B cell (primary cell): ENCODE measurements around the gene AMZ1. TPM values are rescaled to one million over a fixed set of nuclear protein-coding genes. Genes with fewer than 3 reads are reported as not detected.
"Not testable (repeated sequence)": the region's sequence is repeated elsewhere in the genome, so short reads cannot be mapped to it uniquely, and the experiment has no call there.

Experiments
- ATAC-seq: fragments of 200-7000 bp; cut with Tn5 transposase; one replicate; pipeline ENCODE4 v1.10.0; 2021; ENCODE audit warnings: low read depth, mild to moderate bottlenecking, moderate number of reproducible peaks, moderate library complexity
- CTCF ChIA-PET: fragments of 350-600 bp; sonication (Branson Sonifier 250); formaldehyde crosslinking; loops from one replicate; lab custom pipeline; 2021; ENCODE audit warnings: antibody characterized with exemption, inconsistent platforms; lab: Charles Lee
- POLR2A ChIA-PET: fragments of 350-600 bp; sonication (Branson Sonifier 250); formaldehyde crosslinking; loops from one replicate; lab custom pipeline; 2021; ENCODE audit warnings: antibody characterized with exemption; lab: Charles Lee
- DNase-seq: peaks from one replicate; pipeline ENCODE4 v3.0.0; 2013
- H2AFZ ChIP-seq: 2 replicates; pipeline ENCODE4 v1.6.1; 2012; ENCODE audit warnings: mild to moderate bottlenecking, low read depth, low read length; ENCODE audit not compliant: insufficient read depth, poor library complexity, severe bottlenecking
- H3K27ac ChIP-seq, 2 donors: 1 replicate in 1 of 2; 2 replicates in 1 of 2; pipeline ENCODE4 v1.5.1; 2012 to 2013; ENCODE audit warnings: low read length in 2 of 2, mild to moderate bottlenecking in 2 of 2, moderate library complexity in 1 of 2
- H3K27me3 ChIP-seq, 4 experiments: fragments of 200-600 bp in 1 of 4; sonication (generic) in 1 of 4; replicated peaks in 1 of 4; 1 replicate in 2 of 4; 2 replicates in 2 of 4; pipeline versions ENCODE4 v1.6.1 to v1.7.0; 2013 to 2016; ENCODE audit warnings: low read length in 3 of 4, mild to moderate bottlenecking in 2 of 4, mixed read lengths in 1 of 4, moderate library complexity in 1 of 4; ENCODE audit not compliant: insufficient read depth in 4 of 4, control insufficient read depth in 3 of 4; ENCODE audit errors: control extremely low read depth in 1 of 4
- H3K36me3 ChIP-seq, 2 experiments: replicated peaks in 1 of 2; 1 replicate in 1 of 2; 2 replicates in 1 of 2; pipeline versions ENCODE4 v1.6.1 to v1.7.1; 2013; ENCODE audit warnings: low read length in 1 of 2; ENCODE audit not compliant: insufficient read depth in 2 of 2, control insufficient read depth in 1 of 2; ENCODE audit errors: control extremely low read depth in 1 of 2, extremely low read depth in 1 of 2
- H3K4me1 ChIP-seq, 2 donors: fragments of 200-600 bp in 1 of 2; sonication (generic) in 1 of 2; 1 replicate in 1 of 2; 2 replicates in 1 of 2; pipeline versions ENCODE4 v1.5.1 to v1.6.1; 2013 to 2017; ENCODE audit warnings: low read length in 2 of 2; ENCODE audit not compliant: control insufficient read depth in 2 of 2, insufficient read depth in 2 of 2
- H3K4me2 ChIP-seq: replicated peaks from 2 replicates; pipeline ENCODE3; 2012; ENCODE audit warnings: mild to moderate bottlenecking, low read depth, low read length; ENCODE audit not compliant: poor library complexity, severe bottlenecking
- H3K4me3 ChIP-seq, 5 experiments: fragments of 200-600 bp in 1 of 5; sonication (generic) in 1 of 5; 1 replicate in 3 of 5; 2 replicates in 2 of 5; pipeline versions ENCODE4 v1.5.1 to v1.7.0; 2011 to 2016; ENCODE audit warnings: low read length in 4 of 5, mild to moderate bottlenecking in 4 of 5, low read depth in 2 of 5, control low read depth in 1 of 5, moderate library complexity in 1 of 5; ENCODE audit not compliant: insufficient read depth in 1 of 5; ENCODE audit errors: control extremely low read depth in 1 of 5, extremely low read depth in 1 of 5
- H3K79me2 ChIP-seq: fragments of 200-600 bp; sonication (generic); one replicate; pipeline ENCODE4 v1.6.0; 2016; ENCODE audit warnings: low read length; ENCODE audit not compliant: control insufficient read depth, insufficient read depth
- H3K9ac ChIP-seq: fragments of 200-600 bp; sonication (generic); 2 replicates; pipeline ENCODE4 v1.6.1; 2017; ENCODE audit warnings: mild to moderate bottlenecking, low read length, moderate library complexity
- H3K9me3 ChIP-seq, 3 donors: one replicate each; pipeline versions ENCODE4 v1.6.1 to v1.7.1; 2013; ENCODE audit warnings: low read length in 2 of 3; ENCODE audit not compliant: control insufficient read depth in 2 of 3, insufficient read depth in 1 of 3; ENCODE audit errors: control extremely low read depth in 1 of 3
- H4K20me1 ChIP-seq: 2 replicates; pipeline ENCODE4 v1.6.0; 2012; ENCODE audit warnings: mild to moderate bottlenecking, low read length; ENCODE audit not compliant: insufficient read depth, control insufficient read depth, poor library complexity, severe bottlenecking
- H3K27ac Mint-ChIP-seq: one replicate; pipeline ENCODE4 v1.8.0; 2021; ENCODE audit warnings: mixed read lengths
- H3K27me3 Mint-ChIP-seq: one replicate; pipeline ENCODE4 v1.8.0; 2021; ENCODE audit warnings: mixed read lengths
- H3K4me1 Mint-ChIP-seq: one replicate; pipeline ENCODE4 v1.8.0; 2021; ENCODE audit warnings: mixed read lengths
- H3K4me3 Mint-ChIP-seq: one replicate; pipeline ENCODE4 v1.8.0; 2021; ENCODE audit warnings: mixed read lengths
- H3K9me3 Mint-ChIP-seq: one replicate; pipeline ENCODE4 v1.8.0; 2022; ENCODE audit warnings: mixed read lengths; ENCODE audit not compliant: insufficient read depth
- CTCF ChIP-seq: fragments of 200-600 bp; IDR thresholded peaks from one replicate; pipeline ENCODE4 v1.8.0; 2022; ENCODE audit warnings: antibody characterized with exemption, mild to moderate bottlenecking
- EZH2 ChIP-seq: IDR thresholded peaks from 2 replicates; pipeline ENCODE4 v1.6.1; 2012; ENCODE audit warnings: borderline replicate concordance, low read depth, mild to moderate bottlenecking, moderate library complexity, low read length; ENCODE audit not compliant: insufficient read depth, poor library complexity, severe bottlenecking
- WGBS: methylation state at CpG from one replicate; pipeline ENCODE4 v1.1.5; 2013; ENCODE audit warnings: missing lambda C conversion rate; ENCODE audit not compliant: insufficient coverage; 5-methylcytosine and 5-hydroxymethylcytosine counted together
- intact Hi-C: fragments of 100-400 bp; cut with micrococcal nuclease; formaldehyde crosslinking; loops from one replicate; pipeline ENCODE4 v1.10.0; 2022
- polyA plus RNA-seq: library from polyadenylated mRNA; depleted of rRNA; stranded (reverse); fragments of >200 nt; gene quantifications from 2 replicates; pipeline ENCODE4 v1.2.3, GENCODE V29; 2012
- total RNA-seq, 2 donors: library from RNA; stranded (reverse); fragments of 120-200 nt in 1 of 2; gene quantifications; 1 replicate in 1 of 2; 2 replicates in 1 of 2; pipeline versions ENCODE4 v1.2.3 to v1.2.4, GENCODE V29; 2013 to 2022

The AMZ1 gene
- total and polyA plus RNA-seq, 2 donors (not counting 1 experiment from before 2014, with no cell fraction given): 0.73 to 13.2 TPM

GRCh38 chr7:2738766-2739549 lies 51.0 kb downstream of the AMZ1 start:
- H3K4me3 Mint-ChIP-seq: no peak overlapping the region
- no peaks in the 10 kb centered on the region for H3K27me3 Mint-ChIP-seq
- Histone ChIP-seq H3K4me1 (peaks cover 40 to 61% of the 10 kb centered on the region in 2 donors), H3K36me3 (peaks cover 0 to 15% of the 10 kb centered on the region in 2 experiments), H3K79me2 (peaks cover 30% of the 10 kb centered on the region), H2AFZ (no peak overlapping the region), H3K4me3 (no peak overlapping the region), H3K27ac (no peak overlapping the region), H3K27me3 (no peaks in the 10 kb centered on the region), H3K4me2 (no peak overlapping the region), H3K9me3 (no peaks in the 10 kb centered on the region), H3K9ac (no peak overlapping the region), H4K20me1 (peaks cover 50% of the 10 kb centered on the region)
- ATAC-seq (no peak), DNase-seq (no peak)
- ChIA-PET POLR2A (no interaction called here), CTCF (interaction anchor here (0.7 to 2.7 kb wide), 2 partner anchors 28 to 288 kb away, joined by 3 to 15 read pairs; no protein-coding TSS in a partner anchor)
- TF ChIP-seq EZH2: no peak
- TF ChIP-seq CTCF: no peak
- no peaks in the 10 kb centered on the region for H3K9me3 Mint-ChIP-seq
- intact Hi-C loops: no loop called here
- no peak overlapping the region for H3K27ac Mint-ChIP-seq
- peaks cover 64% of the 10 kb centered on the region for H3K4me1 Mint-ChIP-seq
- 87% methylated on average over 11 of the region's 19 CpGs for WGBS

- ATAC-seq, DNase-seq, H2AFZ ChIP-seq, H3K9ac ChIP-seq, POLR2A ChIA-PET, H3K9me3 ChIP-seq, H3K27me3 Mint-ChIP-seq, H3K27ac Mint-ChIP-seq, H3K4me2 ChIP-seq, H3K4me3 Mint-ChIP-seq, intact Hi-C loops, H3K27ac ChIP-seq, H3K27me3 ChIP-seq, H3K4me3 ChIP-seq, H3K9me3 Mint-ChIP-seq: not testable (repeated sequence)
- H3K36me3 ChIP-seq: peaks cover 0 to 15% of the 10 kb centered on the region in 2 experiments
- H3K4me1 ChIP-seq: peaks cover 4 to 16% of the 10 kb centered on the region in 2 donors
- CTCF ChIA-PET: interaction anchor here (0.6 kb wide), 1 partner anchor 10 kb away, joined by 3 read pairs; no protein-coding TSS in a partner anchor
- peaks cover 19% of the 10 kb centered on the region for H3K79me2 ChIP-seq
- peaks cover 24% of the 10 kb centered on the region for H4K20me1 ChIP-seq
- 98% methylated on average over 19 of the region's 20 CpGs for WGBS
- peaks cover 36% of the 10 kb centered on the region for H3K4me1 Mint-ChIP-seq
Observed at GRCh38 chr7:2743523-2744185, 55.7 kb downstream of the AMZ1 start.

- peaks cover 20% of the 10 kb centered on the region for H4K20me1 ChIP-seq
- H3K9ac ChIP-seq, intact Hi-C loops, H3K4me2 ChIP-seq, H3K36me3 ChIP-seq, H3K4me3 ChIP-seq, H3K9me3 Mint-ChIP-seq, ATAC-seq, CTCF ChIA-PET, H3K27ac Mint-ChIP-seq, H3K4me3 Mint-ChIP-seq, H3K27ac ChIP-seq, H3K9me3 ChIP-seq, H3K27me3 ChIP-seq, H3K27me3 Mint-ChIP-seq, POLR2A ChIA-PET, H3K4me1 ChIP-seq, H2AFZ ChIP-seq, DNase-seq: not testable (repeated sequence)
- H3K4me1 Mint-ChIP-seq: peaks cover 31% of the 10 kb centered on the region
- H3K79me2 ChIP-seq: peaks cover 25% of the 10 kb centered on the region
Observed at GRCh38 chr7:2748684-2749083, 60.7 kb downstream of the AMZ1 start.
